ENCODE results near the gene RLF. TPM values are rescaled to one million over a fixed set of nuclear protein-coding genes. Genes with fewer than 3 reads are reported as not detected.

Gene RLF
- total RNA-seq, 4 donors from 2014 or later, result 15.1 to 23.7 (median 21.2) TPM

- intact Hi-C loops (cut with DNase I), result no loop called here
- 54% methylated on average over 2 of the region's 2 CpGs for WGBS
- Histone ChIP-seq H3K4me3 (no peak overlapping the region), H3K27ac (replicated peaks in 1 of 4) (no peak overlapping the region), H3K9me3 (no peaks in the 10 kb centered on the region), H3K36me3 (no peaks in the 10 kb centered on the region), H3K4me1 (peaks cover 0 to 10% (median 7%) of the 10 kb centered on the region in 4 donors), H3K27me3 (peaks cover 0 to 58% (median 9%) of the 10 kb centered on the region in 4 donors)
- no peak for DNase-seq (ENCODE audit: extremely low spot score)
- TF ChIP-seq CTCF (IDR thresholded peaks at IDR 0.05), result no peak
- no peak for TF ChIP-seq POLR2AphosphoS5 (IDR thresholded peaks at IDR 0.05)
- TF ChIP-seq EP300 (IDR thresholded peaks at IDR 0.05), result no peak
- TF ChIP-seq POLR2A (IDR thresholded peaks at IDR 0.05; ENCODE audit: low read depth), result no peak
Measured at GRCh38 chr1:40130892-40131291, 30.3 kb upstream of the RLF start.

- peak overlapping the region; percentile 32 to 38 (median 36) for H3K4me3 ChIP-seq
- no peak overlapping the region for H3K27ac ChIP-seq (replicated peaks in 1 of 4)
- no peaks in the 10 kb centered on the region for H3K36me3 ChIP-seq
- 30% methylated on average over 41 of the region's 44 CpGs for WGBS
- DNase-seq (ENCODE audit: extremely low spot score), result no peak
- no peaks in the 10 kb centered on the region for H3K9me3 ChIP-seq
- H3K4me1 ChIP-seq, result peaks cover 0 to 10% (median 7%) of the 10 kb centered on the region in 4 donors
- intact Hi-C loops (cut with DNase I), result no loop called here
- TF ChIP-seq POLR2AphosphoS5 (IDR thresholded peaks at IDR 0.05), result no peak
- no peak for TF ChIP-seq EP300 (IDR thresholded peaks at IDR 0.05)
- TF ChIP-seq POLR2A (IDR thresholded peaks at IDR 0.05; ENCODE audit: low read depth), result no peak
- TF ChIP-seq CTCF (IDR thresholded peaks at IDR 0.05), result no peak
- peaks cover 0 to 46% (median 9%) of the 10 kb centered on the region in 4 donors for H3K27me3 ChIP-seq
Measured at GRCh38 chr1:40132383-40133311, 28.5 kb upstream of the RLF start.

- intact Hi-C loops (cut with DNase I), result no loop called here
- TF ChIP-seq EP300 (IDR thresholded peaks at IDR 0.05) (no peak), POLR2AphosphoS5 (IDR thresholded peaks at IDR 0.05) (no peak), CTCF (IDR thresholded peaks at IDR 0.05) (no peak), POLR2A (IDR thresholded peaks at IDR 0.05; ENCODE audit: low read depth) (no peak)
- Histone ChIP-seq H3K27ac (replicated peaks in 1 of 4) (no peak overlapping the region), H3K27me3 (peaks cover 0 to 46% (median 9%) of the 10 kb centered on the region in 4 donors), H3K9me3 (no peaks in the 10 kb centered on the region), H3K36me3 (no peaks in the 10 kb centered on the region), H3K4me1 (peaks cover 0 to 10% (median 7%) of the 10 kb centered on the region in 4 donors), H3K4me3 (peak overlapping the region in 3 of 4 donors; percentile 32 to 38 (median 34))
- 75% methylated on average over 20 of the region's 21 CpGs for WGBS
- DNase-seq (ENCODE audit: extremely low spot score), result no peak
Measured at GRCh38 chr1:40133312-40133665, 27.9 kb upstream of the RLF start.

- Histone ChIP-seq H3K4me1 (peaks cover 0 to 10% (median 7%) of the 10 kb centered on the region in 4 donors), H3K9me3 (no peaks in the 10 kb centered on the region), H3K36me3 (no peaks in the 10 kb centered on the region), H3K4me3 (no peak overlapping the region), H3K27ac (replicated peaks in 1 of 4) (no peak overlapping the region), H3K27me3 (peaks cover 0 to 44% (median 9%) of the 10 kb centered on the region in 4 donors)
- no peak for DNase-seq (ENCODE audit: extremely low spot score)
- 52% methylated on average over 2 of the region's 2 CpGs for WGBS
- intact Hi-C loops (cut with DNase I), result no loop called here
- TF ChIP-seq CTCF (IDR thresholded peaks at IDR 0.05) (no peak), POLR2AphosphoS5 (IDR thresholded peaks at IDR 0.05) (no peak), EP300 (IDR thresholded peaks at IDR 0.05) (no peak), POLR2A (IDR thresholded peaks at IDR 0.05; ENCODE audit: low read depth) (no peak)
Measured at GRCh38 chr1:40133839-40134238, 27.3 kb upstream of the RLF start.
